Natural killer cell (primary cell): Measurements from ENCODE around the gene NHLRC2. TPM values are rescaled to one million over a fixed set of nuclear protein-coding genes. Genes with fewer than 3 reads are reported as not detected.
"Not testable (repeated sequence)": the region's sequence is repeated elsewhere in the genome, so short reads cannot be mapped to it uniquely, and the experiment has no call there.

Experiments
- ATAC-seq, 3 donors: fragments of 150-1000 bp in 2 of 3; fragments of 200-7000 bp in 1 of 3; cut with Tn5 transposase; 1 replicate in 1 of 3; 2 replicates in 2 of 3; pipeline ENCODE4 v1.10.0; 2021; ENCODE audit warnings: mild to moderate bottlenecking in 2 of 3, moderate library complexity in 2 of 3
- DNase-seq, 2 donors: peaks; one replicate each; pipeline versions ENCODE4 v3.0.0 to v3.0.0-alpha.2; 2013 to 2021; ENCODE audit warnings: mixed read lengths in 1 of 2
- H3K27ac ChIP-seq: one replicate; pipeline ENCODE4 v1.5.1; 2013; ENCODE audit warnings: mild to moderate bottlenecking, low read length
- H3K27me3 ChIP-seq: one replicate; pipeline ENCODE4 v1.6.1; 2013; ENCODE audit warnings: low read length; ENCODE audit not compliant: control insufficient read depth, insufficient read depth
- H3K36me3 ChIP-seq: one replicate; pipeline ENCODE4 v1.6.1; 2013; ENCODE audit warnings: low read length; ENCODE audit not compliant: control insufficient read depth, insufficient read depth
- H3K4me1 ChIP-seq: one replicate; pipeline ENCODE4 v1.6.1; 2013; ENCODE audit warnings: low read length; ENCODE audit not compliant: control insufficient read depth, insufficient read depth
- H3K4me3 ChIP-seq: one replicate; pipeline ENCODE4 v1.5.1; 2013; ENCODE audit warnings: low read length
- H3K9me3 ChIP-seq: one replicate; pipeline ENCODE4 v1.6.1; 2013; ENCODE audit warnings: low read length; ENCODE audit not compliant: control insufficient read depth, insufficient read depth
- H3K27ac Mint-ChIP-seq, 2 donors: one replicate each; pipeline ENCODE4 v1.8.0; 2022; ENCODE audit warnings: mild to moderate bottlenecking in 2 of 2, mixed read lengths in 2 of 2, moderate library complexity in 1 of 2
- H3K27me3 Mint-ChIP-seq, 2 donors: one replicate each; pipeline ENCODE4 v1.8.0; 2022; ENCODE audit warnings: low read depth in 2 of 2, mixed read lengths in 2 of 2
- H3K36me3 Mint-ChIP-seq: one replicate; pipeline ENCODE4 v1.8.0; 2022; ENCODE audit warnings: mixed read lengths
- H3K4me1 Mint-ChIP-seq, 2 donors: one replicate each; pipeline ENCODE4 v1.8.0; 2022; ENCODE audit warnings: mixed read lengths in 2 of 2
- H3K4me3 Mint-ChIP-seq: one replicate; pipeline ENCODE4 v1.8.0; 2022; ENCODE audit warnings: mild to moderate bottlenecking, moderate library complexity, mixed read lengths
- H3K9me3 Mint-ChIP-seq, 2 donors: one replicate each; pipeline ENCODE4 v1.8.0; 2022; ENCODE audit warnings: mixed read lengths in 2 of 2
- WGBS: methylation state at CpG from one replicate; pipeline ENCODE4 v1.1.7; 2013; ENCODE audit warnings: missing lambda C conversion rate; ENCODE audit not compliant: insufficient coverage; 5-methylcytosine and 5-hydroxymethylcytosine counted together
- intact Hi-C: fragments of 100-400 bp; cut with micrococcal nuclease; formaldehyde crosslinking; loops from one replicate; pipeline ENCODE4 v1.14.2; 2022
- total RNA-seq, 4 donors: library from RNA; stranded (reverse); fragments of 120-200 nt in 1 of 4; gene quantifications; one replicate each; pipeline versions ENCODE4 v1.2.3 to v1.2.4, GENCODE V29; 2013 to 2022
- TF ChIP-seq, protein P1 (sequence below): fragments of 200-600 bp; IDR thresholded peaks from one replicate; pipeline ENCODE4 v1.8.0; 2022; ENCODE audit warnings: antibody characterized with exemption

Gene NHLRC2, protein sequence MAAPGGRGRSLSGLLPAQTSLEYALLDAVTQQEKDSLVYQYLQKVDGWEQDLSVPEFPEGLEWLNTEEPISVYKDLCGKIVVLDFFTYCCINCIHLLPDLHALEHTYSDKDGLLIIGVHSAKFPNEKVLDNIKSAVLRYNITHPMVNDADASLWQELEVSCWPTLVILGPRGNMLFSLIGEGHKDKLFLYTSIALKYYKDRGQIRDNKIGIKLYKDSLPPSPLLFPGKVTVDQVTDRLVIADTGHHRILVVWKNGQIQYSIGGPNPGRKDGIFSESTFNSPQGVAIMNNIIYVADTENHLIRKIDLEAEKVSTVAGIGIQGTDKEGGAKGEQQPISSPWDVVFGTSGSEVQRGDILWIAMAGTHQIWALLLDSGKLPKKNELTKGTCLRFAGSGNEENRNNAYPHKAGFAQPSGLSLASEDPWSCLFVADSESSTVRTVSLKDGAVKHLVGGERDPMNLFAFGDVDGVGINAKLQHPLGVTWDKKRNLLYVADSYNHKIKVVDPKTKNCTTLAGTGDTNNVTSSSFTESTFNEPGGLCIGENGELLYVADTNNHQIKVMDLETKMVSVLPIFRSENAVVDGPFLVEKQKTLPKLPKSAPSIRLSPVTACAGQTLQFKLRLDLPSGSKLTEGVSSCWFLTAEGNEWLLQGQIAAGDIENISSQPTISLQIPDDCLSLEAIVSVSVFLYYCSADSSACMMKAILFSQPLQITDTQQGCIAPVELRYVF
- 10 to 100 TPM; 19.0 to 24.7 (median 22.4) TPM for total RNA-seq
- 19.6 TPM for total RNA-seq (2013)

DNA sequence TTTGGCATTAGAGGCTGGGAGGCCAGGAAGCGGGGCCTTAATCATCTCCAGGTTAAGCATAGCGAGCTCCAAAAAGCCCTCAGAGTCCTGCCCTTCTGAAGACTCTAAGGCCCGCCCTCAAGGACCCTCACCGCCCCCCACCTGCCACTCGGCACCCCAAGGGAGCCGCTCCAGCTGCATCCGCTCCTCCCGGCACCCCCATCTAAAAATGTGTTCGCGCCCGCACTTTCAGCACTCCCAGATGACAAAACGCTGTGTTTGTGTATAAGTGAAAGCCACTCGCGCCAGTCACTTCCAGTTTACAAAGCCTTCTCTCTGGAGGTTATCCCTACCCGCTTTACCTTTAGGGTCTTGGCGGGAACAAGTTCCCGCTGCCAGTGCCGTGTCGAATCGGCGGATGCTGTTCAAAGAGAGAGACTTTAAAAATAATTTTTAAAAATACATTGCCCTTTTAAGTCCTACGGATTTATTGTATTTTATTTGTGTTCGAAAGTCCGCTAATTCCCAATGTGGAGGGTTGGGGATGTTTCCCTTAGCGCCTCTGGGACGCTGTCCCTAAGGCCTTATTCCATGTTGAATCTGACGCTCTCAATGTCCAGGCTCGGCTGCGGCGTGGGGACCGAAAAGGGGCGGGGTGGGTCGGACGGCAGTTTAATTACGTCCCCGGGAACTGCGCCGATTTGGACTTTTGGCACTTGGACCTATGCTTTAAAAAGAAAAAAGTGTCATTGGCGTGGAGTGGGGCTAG lies at the start of gene NHLRC2, which contains the start of gene DCLRE1A:
TSS of gene NHLRC2 (plus strand) at position 649 of the 748 bp plus-strand sequence. CDS start 212 bp downstream, outside the sequence.
TSS of gene DCLRE1A (minus strand) at position 70 of the 748 bp plus-strand sequence. CDS start 900 bp downstream, outside the sequence.
- intact Hi-C loops, result loop anchor here (2.0 kb wide), 1 partner anchor 321 kb away; the partner anchor contains the start of gene CCDC186
- Mint-ChIP-seq H3K27me3 (no peaks in the 10 kb centered on the region), H3K36me3 (no peaks in the 10 kb centered on the region), H3K27ac (peak within 1 kb of the TSS; percentile 92 to 96), H3K4me1 (peaks cover 36 to 37% of the 10 kb centered on the region in 2 donors), H3K4me3 (peak within 1 kb of the TSS; percentile 97), H3K9me3 (no peaks in the 10 kb centered on the region)
- peak; percentile 60 to 76 (median 74) for ATAC-seq
- TF ChIP-seq, protein P1, sequence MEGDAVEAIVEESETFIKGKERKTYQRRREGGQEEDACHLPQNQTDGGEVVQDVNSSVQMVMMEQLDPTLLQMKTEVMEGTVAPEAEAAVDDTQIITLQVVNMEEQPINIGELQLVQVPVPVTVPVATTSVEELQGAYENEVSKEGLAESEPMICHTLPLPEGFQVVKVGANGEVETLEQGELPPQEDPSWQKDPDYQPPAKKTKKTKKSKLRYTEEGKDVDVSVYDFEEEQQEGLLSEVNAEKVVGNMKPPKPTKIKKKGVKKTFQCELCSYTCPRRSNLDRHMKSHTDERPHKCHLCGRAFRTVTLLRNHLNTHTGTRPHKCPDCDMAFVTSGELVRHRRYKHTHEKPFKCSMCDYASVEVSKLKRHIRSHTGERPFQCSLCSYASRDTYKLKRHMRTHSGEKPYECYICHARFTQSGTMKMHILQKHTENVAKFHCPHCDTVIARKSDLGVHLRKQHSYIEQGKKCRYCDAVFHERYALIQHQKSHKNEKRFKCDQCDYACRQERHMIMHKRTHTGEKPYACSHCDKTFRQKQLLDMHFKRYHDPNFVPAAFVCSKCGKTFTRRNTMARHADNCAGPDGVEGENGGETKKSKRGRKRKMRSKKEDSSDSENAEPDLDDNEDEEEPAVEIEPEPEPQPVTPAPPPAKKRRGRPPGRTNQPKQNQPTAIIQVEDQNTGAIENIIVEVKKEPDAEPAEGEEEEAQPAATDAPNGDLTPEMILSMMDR, result no peak
- peaks cover 24% of the 10 kb centered on the region for H3K4me1 ChIP-seq
- WGBS, result under 1% methylated on average over 35 of the region's 39 CpGs
- H3K4me3 ChIP-seq, result peak within 1 kb of the TSS; percentile 68
- peaks cover 7% of the 10 kb centered on the region for H3K36me3 ChIP-seq
- H3K9me3 ChIP-seq, result no peaks in the 10 kb centered on the region
- no peaks in the 10 kb centered on the region for H3K27me3 ChIP-seq
- peak within 1 kb of the TSS; percentile 76 for H3K27ac ChIP-seq
- peak; percentile 54 to 77 for DNase-seq

DNA sequence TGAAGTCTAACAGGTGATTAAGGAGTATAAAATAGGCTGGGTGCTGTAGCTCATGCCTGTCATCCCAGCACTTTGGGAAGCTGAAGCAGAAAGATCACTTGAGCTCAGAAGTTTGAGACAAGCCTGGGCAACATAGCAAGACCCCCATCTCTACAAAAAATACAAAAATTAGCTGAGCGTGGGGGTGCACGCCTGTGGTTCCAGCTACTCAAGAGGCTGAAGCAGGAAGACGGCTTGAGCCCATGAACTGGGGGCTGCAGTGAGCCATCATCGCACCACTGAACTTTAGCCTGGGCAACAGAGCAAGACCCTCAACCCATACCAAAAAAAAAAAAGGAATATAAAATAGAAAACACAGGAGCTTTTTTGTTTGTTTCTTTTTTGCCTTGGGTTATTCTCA lies 48.0 kb upstream of the NHLRC2 start:
- ATAC-seq (no peak), DNase-seq (no peak)
- no peak overlapping the region for H3K4me3 ChIP-seq
- intact Hi-C loops, result no loop called here
- H3K4me1 Mint-ChIP-seq, result no peaks in the 10 kb centered on the region
- no peaks in the 10 kb centered on the region for H3K27me3 ChIP-seq
- H3K27ac ChIP-seq, result no peak overlapping the region
- H3K4me1 ChIP-seq, result no peaks in the 10 kb centered on the region
- WGBS, result 96% methylated on average over 3 of the region's 4 CpGs
- H3K36me3 Mint-ChIP-seq, result no peaks in the 10 kb centered on the region
- no peaks in the 10 kb centered on the region for H3K36me3 ChIP-seq
- H3K27ac Mint-ChIP-seq, result no peak overlapping the region
- H3K4me3 Mint-ChIP-seq, result no peak overlapping the region
- no peaks in the 10 kb centered on the region for H3K9me3 ChIP-seq
- peaks cover 13 to 33% of the 10 kb centered on the region in 2 donors for H3K27me3 Mint-ChIP-seq
- H3K9me3 Mint-ChIP-seq, result no peaks in the 10 kb centered on the region
- TF ChIP-seq, protein P1, result no peak

DNA sequence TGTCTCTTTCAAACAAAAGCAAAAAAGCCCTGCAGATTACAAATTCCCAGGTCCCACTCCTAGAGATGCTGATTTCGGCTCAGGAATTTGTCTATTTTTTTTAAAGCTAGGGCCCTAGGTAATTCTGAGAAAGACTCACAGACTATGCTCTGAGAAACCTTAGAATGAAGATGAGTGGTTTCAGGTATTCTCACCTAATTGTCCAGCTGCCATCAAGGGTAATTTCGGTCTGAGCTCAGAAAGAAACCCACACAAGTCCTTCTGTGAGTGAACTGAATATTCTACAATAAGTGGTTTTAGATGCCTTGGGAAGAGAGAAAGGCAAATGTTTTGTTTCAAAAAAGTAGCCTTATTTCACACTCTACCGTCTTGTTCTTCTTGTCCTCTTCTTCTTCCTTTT lies 46.3 kb upstream of the NHLRC2 start:
- ATAC-seq (no peak), DNase-seq (no peak)
- Histone ChIP-seq H3K9me3 (no peaks in the 10 kb centered on the region), H3K36me3 (no peaks in the 10 kb centered on the region), H3K27ac (no peak overlapping the region), H3K4me3 (no peak overlapping the region), H3K4me1 (no peaks in the 10 kb centered on the region), H3K27me3 (no peaks in the 10 kb centered on the region)
- WGBS, result 81% methylated on average over 3 of the region's 3 CpGs
- intact Hi-C loops, result no loop called here
- peaks cover 19 to 43% of the 10 kb centered on the region in 2 donors for H3K27me3 Mint-ChIP-seq
- no peak overlapping the region for H3K4me3 Mint-ChIP-seq
- no peaks in the 10 kb centered on the region for H3K9me3 Mint-ChIP-seq
- TF ChIP-seq, protein P1, result no peak
- no peak overlapping the region for H3K27ac Mint-ChIP-seq
- H3K4me1 Mint-ChIP-seq, result no peaks in the 10 kb centered on the region
- no peaks in the 10 kb centered on the region for H3K36me3 Mint-ChIP-seq

DNA sequence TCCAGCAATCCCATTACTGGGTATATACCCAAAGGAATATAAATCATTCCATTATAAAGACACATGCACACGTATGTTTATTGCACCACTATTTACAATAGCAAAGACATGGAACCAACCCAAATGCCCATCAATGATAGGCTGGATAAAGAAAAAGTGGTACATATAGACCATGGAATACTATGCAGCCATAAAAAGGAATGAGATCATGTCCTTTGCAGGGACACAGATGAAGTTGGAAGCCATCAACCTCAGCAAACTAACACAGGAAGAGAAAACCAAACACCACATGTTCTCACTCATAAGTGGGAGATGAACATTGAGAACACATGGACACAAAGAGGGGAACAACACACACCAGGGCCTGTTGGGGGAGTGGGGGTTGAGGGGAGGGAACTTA lies 39.8 kb upstream of the NHLRC2 start:
- H3K27ac Mint-ChIP-seq, H3K36me3 ChIP-seq, H3K4me1 ChIP-seq, H3K27me3 ChIP-seq, H3K4me3 ChIP-seq, intact Hi-C loops, H3K4me1 Mint-ChIP-seq, H3K4me3 Mint-ChIP-seq, H3K27ac ChIP-seq, H3K9me3 ChIP-seq, H3K9me3 Mint-ChIP-seq, DNase-seq, ATAC-seq, H3K36me3 Mint-ChIP-seq: not testable (repeated sequence)
- WGBS, result 100% methylated on average over 1 of the region's 1 CpG
- peaks cover 13 to 30% of the 10 kb centered on the region in 2 donors for H3K27me3 Mint-ChIP-seq
